ENCODE results near the gene WWC2. TPM values are rescaled to one million over a fixed set of nuclear protein-coding genes. Genes with fewer than 3 reads are reported as not detected.

WWC2 gene
- total RNA-seq, 1 donor from 2014 or later = 18.2 TPM

- TF ChIP-seq CTCF (IDR thresholded peaks at IDR 0.05; ENCODE audit: partially characterized antibody, unreplicated experiment) = no peak
- H3K9me3 Mint-ChIP-seq (ENCODE audit: unreplicated experiment) = no peaks in the 10 kb centered on the region
- no peak overlapping the region for H3K27ac Mint-ChIP-seq (ENCODE audit: unreplicated experiment)
Observed at GRCh38 chr4:183284258-183284785, 185.3 kb downstream of the WWC2 start.

GRCh38 chr4:183284965-183285364, 185.9 kb downstream of the WWC2 start:
- Mint-ChIP-seq H3K36me3 (ENCODE audit: unreplicated experiment) (no peaks in the 10 kb centered on the region), H3K9me3 (ENCODE audit: unreplicated experiment) (no peaks in the 10 kb centered on the region), H3K4me1 (ENCODE audit: low read depth, unreplicated experiment) (no peaks in the 10 kb centered on the region), H3K27me3 (ENCODE audit: unreplicated experiment) (no peaks in the 10 kb centered on the region), H3K4me3 (ENCODE audit: unreplicated experiment) (no peak overlapping the region), H3K27ac (ENCODE audit: unreplicated experiment) (no peak overlapping the region)
- DNase-seq = no peak
- no peak for TF ChIP-seq CTCF (IDR thresholded peaks at IDR 0.05; ENCODE audit: partially characterized antibody, unreplicated experiment)

More at GRCh38 chr4:183284258-183284785, 185.3 kb downstream of the WWC2 start:
- no peaks in the 10 kb centered on the region for H3K27me3 Mint-ChIP-seq (ENCODE audit: unreplicated experiment)
- DNase-seq = no peak
- no peak overlapping the region for H3K4me3 Mint-ChIP-seq (ENCODE audit: unreplicated experiment)
- no peaks in the 10 kb centered on the region for H3K36me3 Mint-ChIP-seq (ENCODE audit: unreplicated experiment)
- H3K4me1 Mint-ChIP-seq (ENCODE audit: low read depth, unreplicated experiment) = no peaks in the 10 kb centered on the region

GRCh38 chr4:183285886-183286285, 186.8 kb downstream of the WWC2 start:
- Mint-ChIP-seq H3K4me3 (ENCODE audit: unreplicated experiment) (no peak overlapping the region), H3K36me3 (ENCODE audit: unreplicated experiment) (no peaks in the 10 kb centered on the region), H3K4me1 (ENCODE audit: low read depth, unreplicated experiment) (no peaks in the 10 kb centered on the region), H3K9me3 (ENCODE audit: unreplicated experiment) (no peaks in the 10 kb centered on the region), H3K27me3 (ENCODE audit: unreplicated experiment) (no peaks in the 10 kb centered on the region), H3K27ac (ENCODE audit: unreplicated experiment) (no peak overlapping the region)
- no peak for DNase-seq
- no peak for TF ChIP-seq CTCF (IDR thresholded peaks at IDR 0.05; ENCODE audit: partially characterized antibody, unreplicated experiment)

GRCh38 chr4:183286590-183287308, 187.7 kb downstream of the WWC2 start:
- DNase-seq = no peak
- Mint-ChIP-seq H3K27me3 (ENCODE audit: unreplicated experiment) (no peaks in the 10 kb centered on the region), H3K36me3 (ENCODE audit: unreplicated experiment) (no peaks in the 10 kb centered on the region)

More at GRCh38 chr4:183286590-183287308, 187.7 kb downstream of the WWC2 start:
- Mint-ChIP-seq H3K4me1 (ENCODE audit: low read depth, unreplicated experiment) (no peaks in the 10 kb centered on the region), H3K9me3 (ENCODE audit: unreplicated experiment) (no peaks in the 10 kb centered on the region), H3K27ac (ENCODE audit: unreplicated experiment) (no peak overlapping the region), H3K4me3 (ENCODE audit: unreplicated experiment) (no peak overlapping the region)
- TF ChIP-seq CTCF (IDR thresholded peaks at IDR 0.05; ENCODE audit: partially characterized antibody, unreplicated experiment) = no peak
